ENCODE data around the gene ARFRP1. TPM values are rescaled to one million over a fixed set of nuclear protein-coding genes. Genes with fewer than 3 reads are reported as not detected.

The ARFRP1 gene
- total RNA-seq, 6 experiments from 2014 or later, result 16.0 to 22.2 (median 20.2) TPM

DNA sequence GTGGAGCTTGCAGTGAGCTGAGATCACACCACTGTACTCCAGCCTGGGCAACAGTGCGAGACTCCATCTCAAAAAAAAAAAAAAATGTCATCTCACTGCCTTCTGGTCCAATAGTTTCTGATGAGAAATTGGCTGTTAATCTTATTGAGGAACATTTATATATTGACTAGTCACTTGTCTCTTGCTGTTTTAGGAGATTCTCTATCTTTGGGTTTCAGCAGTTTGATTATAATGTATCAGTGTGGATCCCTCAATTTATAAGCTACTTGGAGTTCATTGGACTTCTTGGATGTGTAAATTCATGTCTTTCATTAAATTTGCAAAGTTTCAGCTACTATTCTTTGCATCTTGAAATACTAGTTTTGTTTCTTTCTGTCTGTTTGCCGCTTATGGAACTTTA lies 11.2 kb upstream of the ARFRP1 start:
- DNase-seq, result no peak
- no peaks in the 10 kb centered on the region for H3K27me3 ChIP-seq
- no peaks in the 10 kb centered on the region for H3K4me1 ChIP-seq
- WGBS (ENCODE audit: insufficient coverage, low coverage, low lambda C conversion rate, missing lambda C conversion rate), result 89% methylated on average over 1 of the region's 2 CpGs
- TF ChIP-seq CTCF (IDR thresholded peaks at IDR 0.05) (no peak), POLR2A (IDR thresholded peaks at IDR 0.05) (no peak)
- no peak overlapping the region for H3K4me3 ChIP-seq
- no peaks in the 10 kb centered on the region for H3K9me3 ChIP-seq
- intact Hi-C loops (cut with DNase I), result no loop called here
- H3K27ac ChIP-seq, result no peak overlapping the region
- ATAC-seq, result no peak
- H3K36me3 ChIP-seq, result peaks cover 0 to 14% (median 7%) of the 10 kb centered on the region in 4 donors

- Histone ChIP-seq H3K4me1 (no peaks in the 10 kb centered on the region), H3K36me3 (peaks cover 0 to 11% (median 1%) of the 10 kb centered on the region in 4 donors), H3K4me3 (no peak overlapping the region), H3K27me3 (no peaks in the 10 kb centered on the region), H3K27ac (no peak overlapping the region), H3K9me3 (no peaks in the 10 kb centered on the region)
- DNase-seq (no peak), ATAC-seq (no peak)
- intact Hi-C loops (cut with DNase I), result no loop called here
- no peak for TF ChIP-seq POLR2A (IDR thresholded peaks at IDR 0.05)
- no peak for TF ChIP-seq CTCF (IDR thresholded peaks at IDR 0.05)
- whole genome bisulfite sequencing (ENCODE audit: insufficient coverage, low coverage, low lambda C conversion rate, missing lambda C conversion rate), result 96% methylated on average over 5 of the region's 5 CpGs
Measured at GRCh38 chr20:63714858-63715257, 7.1 kb upstream of the ARFRP1 start.

- DNase-seq (no peak), ATAC-seq (no peak)
- Histone ChIP-seq H3K4me1 (peaks cover 0 to 10% (median 4%) of the 10 kb centered on the region in 4 donors), H3K27ac (no peak overlapping the region), H3K27me3 (no peaks in the 10 kb centered on the region), H3K4me3 (no peak overlapping the region), H3K36me3 (peaks cover 0 to 4% (median 1%) of the 10 kb centered on the region in 4 donors), H3K9me3 (no peaks in the 10 kb centered on the region)
- TF ChIP-seq POLR2A (IDR thresholded peaks at IDR 0.05) (no peak), CTCF (IDR thresholded peaks at IDR 0.05) (no peak)
- intact Hi-C loops (cut with DNase I), result no loop called here
- 100% methylated on average over 1 of the region's 1 CpG for WGBS (ENCODE audit: insufficient coverage, low coverage, low lambda C conversion rate, missing lambda C conversion rate)
Measured at GRCh38 chr20:63712191-63712590, 4.4 kb upstream of the ARFRP1 start.

DNA sequence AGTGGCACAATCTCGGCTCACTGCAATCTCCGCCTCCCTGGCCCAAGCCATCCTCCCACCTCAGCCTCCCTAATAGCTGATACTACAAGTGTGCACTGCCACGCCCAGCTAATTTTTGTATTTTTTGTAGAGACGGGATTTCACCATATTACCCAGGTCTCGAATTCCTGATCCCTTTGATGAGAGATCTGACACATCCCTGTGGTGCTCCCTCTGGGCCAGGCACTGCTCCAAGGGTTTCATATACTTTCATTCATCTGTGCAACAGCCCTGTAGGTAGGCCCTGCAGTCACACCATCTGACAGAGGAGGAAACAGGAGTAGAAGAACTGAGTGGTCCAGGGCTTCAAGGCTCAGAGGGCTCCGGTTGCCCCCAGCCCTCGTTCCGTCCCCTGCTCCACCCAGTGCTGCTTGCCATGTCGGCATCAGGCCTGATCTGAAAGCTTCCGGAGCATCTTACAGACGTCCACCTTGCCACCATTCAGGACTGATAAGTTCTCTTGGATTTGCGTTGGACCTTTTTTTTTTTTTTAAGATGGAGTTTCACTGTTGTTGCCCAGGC lies 3.4 kb upstream of the ARFRP1 start:
- Histone ChIP-seq H3K4me1 (peaks cover 0 to 17% (median 4%) of the 10 kb centered on the region in 4 donors), H3K9me3 (no peaks in the 10 kb centered on the region), H3K27me3 (no peaks in the 10 kb centered on the region), H3K36me3 (peaks cover 0 to 4% (median 3%) of the 10 kb centered on the region in 4 donors), H3K4me3 (no peak overlapping the region), H3K27ac (no peak overlapping the region)
- peak in 1 of 3 donors; percentile 11 for DNase-seq
- WGBS (ENCODE audit: insufficient coverage, low coverage, low lambda C conversion rate, missing lambda C conversion rate), result 65% methylated on average over 6 of the region's 12 CpGs
- no peak for ATAC-seq
- no peak for TF ChIP-seq CTCF (IDR thresholded peaks at IDR 0.05)
- no peak for TF ChIP-seq POLR2A (IDR thresholded peaks at IDR 0.05)
- intact Hi-C loops (cut with DNase I), result no loop called here

Data from right lobe of liver (tissue), 6 donors.